Inflammatory macrophage (primary cell): ENCODE measurements around the gene OR10A5.
"Not testable (repeated sequence)": the region's sequence is repeated elsewhere in the genome, so short reads cannot be mapped to it uniquely, and the experiment has no call there.

Experiments
- DNase-seq, 2 donors: peaks; one replicate each; pipeline ENCODE4 v3.0.0-alpha.2; 2020 to 2022
- total RNA-seq, 18 experiments: gene quantifications; one replicate each; lab custom pipeline; 2026; ENCODE audit warnings: mixed read lengths in 6 of 18, inconsistent platforms in 2 of 18; lab: John Stamatoyannopoulos, UW

OR10A5 gene
- total RNA-seq, result 0 to 0.06 (median 0) reads per million in 18 experiments

- DNase-seq, result no peak
Measured at GRCh38 chr11:6845383-6845782, at the start of gene OR10A5. Gene OR10A5, plus strand, starts transcription at chr11:6845683. Its CDS starts 0 bp downstream, at chr11:6845683.

- no peak for DNase-seq
Measured at GRCh38 chr11:6799402-6799801, 46.1 kb upstream of the OR10A5 start, which contains the start of gene OR6A2. Gene OR6A2, minus strand, starts transcription at chr11:6799689. Its CDS starts 3,981 bp downstream, at chr11:6795708.

- not testable (repeated sequence) for DNase-seq
Measured at GRCh38 chr11:6801075-6801474, 44.4 kb upstream of the OR10A5 start.

GRCh38 chr11:6812390-6813005 is 33.0 kb upstream of the OR10A5 start:
- peak; percentile 34 to 48 for DNase-seq

- DNase-seq, result no peak
Measured at GRCh38 chr11:6813656-6814055, 31.8 kb upstream of the OR10A5 start.

GRCh38 chr11:6817694-6818093 is 27.8 kb upstream of the OR10A5 start:
- DNase-seq, result no peak

- DNase-seq, result no peak
Measured at GRCh38 chr11:6818967-6819366, 26.5 kb upstream of the OR10A5 start.

- no peak for DNase-seq
Measured at GRCh38 chr11:6824136-6824823, 21.2 kb upstream of the OR10A5 start.

- DNase-seq, result no peak
Measured at GRCh38 chr11:6825231-6825744, 20.2 kb upstream of the OR10A5 start.

GRCh38 chr11:6828103-6828502 is 17.4 kb upstream of the OR10A5 start:
- no peak for DNase-seq

- DNase-seq, result no peak
Measured at GRCh38 chr11:6833356-6833755, 12.1 kb upstream of the OR10A5 start.

- DNase-seq, result peak; percentile 35 to 36
Measured at GRCh38 chr11:6834021-6834420, 11.5 kb upstream of the OR10A5 start.

- no peak for DNase-seq
Measured at GRCh38 chr11:6841694-6842093, 3.8 kb upstream of the OR10A5 start.

GRCh38 chr11:6843670-6844069 is 1.8 kb upstream of the OR10A5 start:
- DNase-seq, result no peak

GRCh38 chr11:6844356-6844755 is 1.1 kb upstream of the OR10A5 start:
- DNase-seq, result no peak

GRCh38 chr11:6850526-6850925 is 5.0 kb downstream of the OR10A5 start:
- DNase-seq, result no peak

GRCh38 chr11:6854801-6855200 is 9.3 kb downstream of the OR10A5 start:
- not testable (repeated sequence) for DNase-seq

- DNase-seq, result no peak
Measured at GRCh38 chr11:6855971-6856541, 10.6 kb downstream of the OR10A5 start.

GRCh38 chr11:6856871-6857270 is 11.4 kb downstream of the OR10A5 start:
- DNase-seq, result no peak

GRCh38 chr11:6862961-6863360 is 17.5 kb downstream of the OR10A5 start, which contains the start of gene OR10A2:
Gene OR10A2, plus strand, starts transcription at chr11:6863057. Its CDS starts 6,698 bp downstream, at chr11:6869755.
- DNase-seq, result no peak

- DNase-seq, result no peak
Measured at GRCh38 chr11:6864438-6864837, 19.0 kb downstream of the OR10A5 start.

GRCh38 chr11:6871278-6871677 is 25.8 kb downstream of the OR10A5 start:
- DNase-seq, result no peak

- DNase-seq, result no peak
Measured at GRCh38 chr11:6875761-6876160, 30.3 kb downstream of the OR10A5 start.

GRCh38 chr11:6876325-6876724 is 30.8 kb downstream of the OR10A5 start, which contains the start of gene OR10A4:
Gene OR10A4, plus strand, starts transcription at chr11:6876625. Its CDS starts 23 bp downstream, at chr11:6876648.
- no peak for DNase-seq
